Activated B cell treated with CpG ODN at 0.5 μM for 24 hours (primary cell): ENCODE measurements around the gene CD247. TPM values are rescaled to one million over a fixed set of nuclear protein-coding genes. Genes with fewer than 3 reads are reported as not detected.

Experiments used
- ATAC-seq: fragments of 200-7000 bp; cut with Tn5 transposase; one replicate; pipeline ENCODE4 v1.10.0; 2021; ENCODE audit warnings: low read depth, mild to moderate bottlenecking, moderate library complexity
- CTCF ChIA-PET: fragments of 350-600 bp; sonication (Branson Sonifier 250); formaldehyde crosslinking; loops from one replicate; lab custom pipeline; 2021; ENCODE audit warnings: antibody characterized with exemption; lab: Charles Lee
- POLR2A ChIA-PET: fragments of 350-600 bp; sonication (Branson Sonifier 250); formaldehyde crosslinking; loops from one replicate; lab custom pipeline; 2021; ENCODE audit warnings: antibody characterized with exemption; lab: Charles Lee
- DNase-seq: peaks from one replicate; pipeline ENCODE4 v3.0.0; 2022
- H3K27ac Mint-ChIP-seq: one replicate; pipeline ENCODE4 v1.8.0; 2020; ENCODE audit warnings: mixed read lengths
- H3K27me3 Mint-ChIP-seq: one replicate; pipeline ENCODE4 v1.8.0; 2021; ENCODE audit warnings: mixed read lengths
- H3K36me3 Mint-ChIP-seq: one replicate; pipeline ENCODE4 v1.8.0; 2021; ENCODE audit warnings: low read depth, mixed read lengths
- H3K4me1 Mint-ChIP-seq: one replicate; pipeline ENCODE4 v1.8.0; 2021; ENCODE audit warnings: mixed read lengths
- H3K4me3 Mint-ChIP-seq: one replicate; pipeline ENCODE4 v1.8.0; 2020; ENCODE audit warnings: mild to moderate bottlenecking, mixed read lengths
- H3K9me3 Mint-ChIP-seq: one replicate; pipeline ENCODE4 v1.8.0; 2020; ENCODE audit warnings: mixed read lengths
- CTCF ChIP-seq: fragments of 200-600 bp; IDR thresholded peaks from one replicate; pipeline ENCODE4 v1.8.0; 2022; ENCODE audit warnings: antibody characterized with exemption, mild to moderate bottlenecking
- intact Hi-C: fragments of 100-400 bp; cut with micrococcal nuclease; formaldehyde crosslinking; loops from one replicate; pipeline ENCODE4 v1.15.1; 2024
- total RNA-seq: library from RNA; stranded (reverse); gene quantifications from 2 replicates; pipeline ENCODE4 v1.2.3, GENCODE V29; 2022

Gene CD247
- total RNA-seq, 1 donor from 2014 or later = 1.0 TPM

- CTCF ChIA-PET = interaction anchor here (1.0 to 3.2 kb wide), 12 partner anchors 10 to 488 kb away, joined by 3 to 10 read pairs (median 4); no protein-coding TSS in a partner anchor
- H3K9me3 Mint-ChIP-seq = no peaks in the 10 kb centered on the region
- POLR2A ChIA-PET = interaction anchor here (0.6 to 1.1 kb wide), 4 partner anchors 78 to 334 kb away, joined by 3 to 7 read pairs (median 3); partner anchors contain the start of gene POU2F1
- intact Hi-C loops = loop anchor here (5.0 kb wide), 2 partner anchors 78 to 287 kb away; partner anchors contain the start of gene RCSD1
- H3K36me3 Mint-ChIP-seq = no peaks in the 10 kb centered on the region
- no peaks in the 10 kb centered on the region for H3K27me3 Mint-ChIP-seq
- peak overlapping the region; percentile 86 for H3K4me3 Mint-ChIP-seq
- H3K27ac Mint-ChIP-seq = no peak overlapping the region
- DNase-seq (no peak), ATAC-seq (peak; percentile 2)
- TF ChIP-seq CTCF = no peak
- peaks cover 17% of the 10 kb centered on the region for H3K4me1 Mint-ChIP-seq
These were observed 35.9 kb upstream of the CD247 start for GRCh38 chr1:167554028-167554779.

GRCh38 chr1:167553136-167554027 is 35.1 kb upstream of the CD247 start, which contains the start of gene CREG1:
TSS of gene CREG1 (minus strand) at chr1:167553762.
- no peaks in the 10 kb centered on the region for H3K9me3 Mint-ChIP-seq
- TF ChIP-seq CTCF = no peak
- ChIA-PET CTCF (interaction anchor here (1.0 to 3.2 kb wide), 12 partner anchors 11 to 487 kb away, joined by 3 to 10 read pairs (median 4); no protein-coding TSS in a partner anchor), POLR2A (interaction anchor here (0.6 to 1.3 kb wide), 6 partner anchors 64 to 333 kb away, joined by 3 to 7 read pairs (median 4); partner anchors contain the start of gene POU2F1)
- peak within 1 kb of the TSS; percentile 41 for H3K27ac Mint-ChIP-seq
- intact Hi-C loops = loop anchor here (1.0 to 5.0 kb wide), 5 partner anchors 53 to 383 kb away; partner anchors contain the start of genes DCAF6, MPC2 and RCSD1
- H3K27me3 Mint-ChIP-seq = no peaks in the 10 kb centered on the region
- H3K4me3 Mint-ChIP-seq = peak within 1 kb of the TSS; percentile 86
- peaks cover 19% of the 10 kb centered on the region for H3K4me1 Mint-ChIP-seq
- no peaks in the 10 kb centered on the region for H3K36me3 Mint-ChIP-seq
- DNase-seq (peak; percentile 84), ATAC-seq (peak; percentile 99)

- no peak overlapping the region for H3K27ac Mint-ChIP-seq
- H3K4me1 Mint-ChIP-seq = peaks cover 19% of the 10 kb centered on the region
- no peaks in the 10 kb centered on the region for H3K9me3 Mint-ChIP-seq
- peaks cover 12% of the 10 kb centered on the region for H3K36me3 Mint-ChIP-seq
- DNase-seq (no peak), ATAC-seq (no peak)
- H3K4me3 Mint-ChIP-seq = peak overlapping the region; percentile 28
- TF ChIP-seq CTCF = no peak
- CTCF ChIA-PET = interaction anchor here (1.2 kb wide), 1 partner anchor 136 kb away, joined by 3 read pairs; no protein-coding TSS in a partner anchor
- no peaks in the 10 kb centered on the region for H3K27me3 Mint-ChIP-seq
- intact Hi-C loops = loop anchor here (5.0 kb wide), 2 partner anchors 81 to 284 kb away; partner anchors contain the start of gene RCSD1
- POLR2A ChIA-PET = no interaction called here
These were observed 33.0 kb upstream of the CD247 start for GRCh38 chr1:167551362-167551761.

- intact Hi-C loops = no loop called here
- Mint-ChIP-seq H3K9me3 (no peaks in the 10 kb centered on the region), H3K4me3 (no peak overlapping the region), H3K27me3 (no peaks in the 10 kb centered on the region), H3K4me1 (peaks cover 5% of the 10 kb centered on the region), H3K36me3 (peaks cover 15% of the 10 kb centered on the region), H3K27ac (no peak overlapping the region)
- DNase-seq = no peak
- CTCF ChIA-PET = interaction anchor here (2.0 kb wide), 1 partner anchor 639 kb away, joined by 4 read pairs; no protein-coding TSS in a partner anchor
- no peak for TF ChIP-seq CTCF
- POLR2A ChIA-PET = interaction anchor here (0.6 kb wide), 1 partner anchor 282 kb away, joined by 17 read pairs; no protein-coding TSS in a partner anchor
- no peak for ATAC-seq
These were observed 30.0 kb upstream of the CD247 start for GRCh38 chr1:167548059-167548932.
